NCI-H526 treated with DMSO at 0.1 percent for 48 hours (cell line): ENCODE measurements around the gene DUSP10.

Source experiments
- DNase-seq: peaks from one replicate; lab custom pipeline; 2025; lab: John Stamatoyannopoulos, UW

The DUSP10 gene

GRCh38 chr1:221732052-221732451, 9.8 kb downstream of the DUSP10 start:
- no peak for DNase-seq

- no peak for DNase-seq
Observed at GRCh38 chr1:221729771-221730330, 12.0 kb downstream of the DUSP10 start.

DNA sequence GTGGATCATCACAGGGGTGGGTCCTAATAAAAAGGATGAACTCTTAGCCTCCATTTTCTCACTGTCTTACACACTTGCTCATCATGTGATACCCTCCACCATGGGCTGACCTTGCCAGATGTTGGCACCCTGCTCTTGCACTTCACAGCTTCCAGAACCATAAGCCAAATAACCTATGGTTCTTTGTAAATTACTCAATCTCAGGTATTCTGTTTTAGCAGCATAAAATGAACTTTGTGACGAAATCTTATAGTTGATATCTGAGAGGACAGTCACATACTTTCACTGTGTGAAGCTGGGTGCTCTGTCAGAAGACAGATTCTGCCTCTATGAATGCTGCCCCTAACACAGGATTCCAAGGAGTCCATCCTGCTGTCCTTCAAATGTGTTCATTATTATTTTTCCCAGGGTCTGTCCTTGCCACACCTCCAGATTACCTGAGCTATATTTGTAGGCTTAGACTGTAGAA, 13.8 kb downstream of the DUSP10 start:
- DNase-seq: no peak

DNA sequence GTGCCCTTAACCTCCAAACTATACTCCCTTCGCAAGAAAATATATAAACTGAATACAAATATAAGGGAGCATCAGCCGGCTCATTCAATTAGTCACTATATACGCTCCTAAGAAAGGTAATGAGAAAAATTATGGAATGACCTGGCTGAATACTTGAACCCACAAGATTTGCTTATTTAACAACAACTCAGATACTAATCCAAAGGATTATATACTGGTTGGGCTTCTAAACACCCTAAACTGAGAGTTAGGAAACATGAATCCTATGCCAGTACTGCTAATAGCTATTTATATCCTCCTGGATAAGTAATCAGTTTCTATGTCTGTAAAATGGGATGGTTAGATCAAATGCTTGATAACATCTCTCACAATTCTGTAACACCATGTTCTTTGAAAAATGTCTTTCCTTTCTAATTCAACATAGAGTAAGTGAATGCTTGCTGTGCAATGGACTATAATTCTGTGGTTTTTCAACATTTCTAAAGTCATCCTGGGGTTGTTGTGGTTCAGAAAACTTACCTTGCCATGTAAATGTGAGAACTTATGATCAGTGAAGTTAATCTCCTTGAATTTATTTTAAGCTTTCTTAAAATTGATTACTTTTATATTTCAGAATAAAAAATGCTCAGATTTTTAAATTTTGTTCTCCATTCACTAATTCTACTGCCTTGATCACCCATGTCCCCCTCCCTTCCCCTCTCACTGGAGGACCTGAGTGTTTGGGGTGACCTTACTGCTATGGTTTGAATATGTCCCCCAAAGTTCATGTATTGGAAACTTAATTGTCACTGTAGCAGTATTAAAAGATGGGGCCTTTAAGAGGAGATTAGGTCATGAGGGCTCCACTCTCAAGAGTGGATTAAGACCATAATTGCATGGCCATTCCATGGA, 14.5 kb downstream of the DUSP10 start:
- DNase-seq: no peak

DNA sequence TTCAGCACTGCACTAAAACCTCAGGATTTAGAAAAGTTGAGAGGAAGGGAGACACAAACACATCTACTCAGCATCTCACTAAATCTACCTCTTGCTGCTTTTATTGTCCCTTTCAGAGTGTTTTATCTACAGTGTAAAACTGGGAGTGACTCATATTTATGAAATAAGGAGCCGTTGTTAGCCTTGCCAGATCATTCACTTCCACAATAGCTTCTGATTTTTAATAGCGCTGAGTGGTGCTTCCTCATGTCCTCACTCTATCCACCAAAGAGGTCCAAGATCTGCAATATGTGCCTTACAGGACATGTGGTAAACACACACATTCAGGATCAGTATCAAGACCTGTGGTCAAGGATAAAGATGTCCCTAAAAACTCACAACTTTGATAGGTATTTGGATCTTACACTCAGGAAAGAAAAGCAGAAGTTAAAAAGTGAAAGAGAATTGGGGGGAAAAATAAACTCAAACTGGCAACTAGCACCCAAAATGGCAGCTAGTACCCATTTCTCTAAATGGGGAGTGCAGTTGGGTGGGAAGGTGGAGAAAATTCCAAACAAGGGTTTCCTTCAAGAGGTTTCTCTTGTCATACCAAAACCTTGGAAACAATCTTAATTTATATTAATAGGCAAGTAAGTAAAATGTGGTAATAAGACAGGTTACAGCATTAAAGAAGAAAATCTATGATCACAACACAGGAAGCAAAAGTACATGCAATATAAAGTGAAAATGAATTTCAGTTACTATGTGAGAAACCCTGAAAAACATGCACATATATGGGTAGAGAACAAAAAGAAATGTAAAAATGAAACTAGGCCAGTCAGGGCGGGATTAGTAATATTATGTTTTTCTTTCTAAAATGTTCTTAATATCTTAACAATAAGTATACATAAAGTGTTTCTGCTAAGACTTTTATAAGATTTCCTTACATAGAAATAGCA, 15.9 kb downstream of the DUSP10 start:
- no peak for DNase-seq

DNA sequence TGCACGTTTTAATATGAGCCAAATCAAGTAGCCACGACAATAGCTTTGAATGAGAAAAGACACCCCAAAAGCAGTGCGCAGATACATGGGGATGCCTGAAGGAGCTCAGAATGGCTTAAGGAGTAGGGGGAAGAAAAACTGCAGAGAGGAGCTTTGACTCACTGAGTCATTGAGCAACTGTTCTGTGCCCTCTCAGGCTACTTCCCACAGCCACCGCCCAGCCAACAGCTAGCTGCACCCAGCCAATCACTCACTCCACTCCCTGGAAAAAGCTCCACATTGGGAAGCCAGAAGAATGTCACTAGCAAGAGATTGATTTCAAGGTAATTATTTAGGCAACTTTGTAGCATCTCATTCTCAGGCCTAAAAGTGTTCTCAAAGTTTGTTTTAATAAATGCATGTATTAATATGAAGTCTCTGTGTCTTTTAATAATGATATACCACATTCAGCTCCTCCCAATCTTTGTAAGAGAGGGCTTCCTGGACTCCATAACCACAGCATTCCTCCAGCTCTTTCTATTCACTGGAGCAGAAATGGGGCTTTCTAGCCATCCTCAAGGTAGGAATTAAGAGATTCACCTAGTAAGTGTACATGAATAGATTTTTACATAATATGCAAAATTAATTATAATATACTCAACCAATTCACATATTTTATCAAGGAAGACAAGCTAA, 16.8 kb downstream of the DUSP10 start:
- DNase-seq: no peak

DNA sequence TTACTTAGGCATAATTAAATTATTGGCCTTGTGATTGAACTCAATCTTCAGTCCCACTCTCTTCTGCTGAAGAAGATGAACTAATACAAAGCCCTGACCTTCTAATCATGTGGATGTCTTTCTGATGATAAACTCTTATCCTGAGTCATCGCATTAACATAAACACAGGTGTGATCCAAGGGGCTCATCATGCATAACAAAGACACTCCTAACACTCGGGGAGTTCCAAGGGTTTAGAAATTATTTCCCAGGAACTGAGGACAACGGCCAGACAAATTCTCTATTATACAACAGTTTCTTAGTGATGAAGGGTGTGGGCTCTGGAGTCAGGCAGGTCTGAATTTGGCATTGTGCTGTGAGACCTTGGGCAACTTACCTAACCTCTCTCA, 18.0 kb downstream of the DUSP10 start:
- DNase-seq: no peak

DNA sequence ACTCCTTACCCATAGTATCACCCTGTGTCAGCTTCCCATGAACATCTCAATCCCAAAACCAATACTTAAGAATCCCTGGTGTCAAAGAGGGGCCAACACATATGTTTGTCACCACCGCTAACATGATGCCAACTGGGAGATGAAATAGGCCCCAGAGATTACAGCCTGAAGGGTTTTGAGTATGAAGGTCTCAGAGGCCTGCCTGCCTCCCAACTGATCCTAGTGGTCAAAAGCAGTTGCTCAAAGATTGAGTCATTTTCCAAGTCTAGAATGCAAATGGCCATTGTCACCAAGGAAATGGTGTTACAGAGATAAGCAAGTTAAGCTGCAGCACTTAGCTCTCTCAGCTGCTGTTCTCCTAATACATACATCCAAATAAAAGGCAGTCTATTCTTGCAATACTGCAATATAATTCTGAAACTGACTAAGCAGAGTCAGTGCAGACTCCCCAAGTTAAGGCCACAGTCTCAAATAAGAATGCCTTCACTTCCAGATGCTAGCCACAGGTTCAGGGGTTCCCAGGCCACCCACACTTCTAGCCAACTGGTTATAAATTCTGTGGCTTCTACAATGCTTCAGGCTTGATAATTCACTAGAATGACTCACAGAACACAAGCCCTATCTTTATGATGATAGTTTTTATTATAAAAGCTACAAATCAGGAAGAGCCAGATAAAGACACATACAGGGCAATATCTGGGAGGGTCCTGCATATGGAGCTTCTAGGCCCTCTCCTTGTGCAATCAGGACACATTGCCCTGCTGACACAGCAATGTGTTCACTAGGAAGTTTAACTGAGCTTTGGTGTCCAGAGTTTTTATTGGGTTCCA, 18.7 kb downstream of the DUSP10 start:
- no peak for DNase-seq

- DNase-seq: no peak
Observed at GRCh38 chr1:221722254-221723017, 19.5 kb downstream of the DUSP10 start.

DNA sequence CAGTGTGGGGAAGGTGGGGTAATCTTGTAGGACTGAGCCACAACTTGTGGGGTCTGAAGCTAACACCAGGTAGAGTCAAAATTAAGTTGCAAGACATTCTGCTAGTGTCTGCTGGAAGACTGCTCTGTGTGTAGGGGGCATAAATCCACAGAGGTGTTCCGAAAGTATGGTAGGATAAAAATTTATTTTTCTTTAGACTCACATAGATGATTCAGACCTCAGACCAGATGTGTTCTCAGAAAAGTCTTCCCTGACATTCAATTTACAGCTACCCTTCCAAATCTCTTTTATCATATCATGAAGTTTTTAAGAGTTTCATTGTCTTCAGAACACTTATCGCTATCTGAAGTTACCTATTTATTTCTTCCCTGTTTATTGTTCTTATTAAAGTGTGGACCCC, 21.3 kb downstream of the DUSP10 start:
- DNase-seq: no peak

- DNase-seq: no peak
Observed at GRCh38 chr1:221719987-221720386, 21.9 kb downstream of the DUSP10 start.

GRCh38 chr1:221719278-221719597, 22.7 kb downstream of the DUSP10 start:
- DNase-seq: no peak

DNA sequence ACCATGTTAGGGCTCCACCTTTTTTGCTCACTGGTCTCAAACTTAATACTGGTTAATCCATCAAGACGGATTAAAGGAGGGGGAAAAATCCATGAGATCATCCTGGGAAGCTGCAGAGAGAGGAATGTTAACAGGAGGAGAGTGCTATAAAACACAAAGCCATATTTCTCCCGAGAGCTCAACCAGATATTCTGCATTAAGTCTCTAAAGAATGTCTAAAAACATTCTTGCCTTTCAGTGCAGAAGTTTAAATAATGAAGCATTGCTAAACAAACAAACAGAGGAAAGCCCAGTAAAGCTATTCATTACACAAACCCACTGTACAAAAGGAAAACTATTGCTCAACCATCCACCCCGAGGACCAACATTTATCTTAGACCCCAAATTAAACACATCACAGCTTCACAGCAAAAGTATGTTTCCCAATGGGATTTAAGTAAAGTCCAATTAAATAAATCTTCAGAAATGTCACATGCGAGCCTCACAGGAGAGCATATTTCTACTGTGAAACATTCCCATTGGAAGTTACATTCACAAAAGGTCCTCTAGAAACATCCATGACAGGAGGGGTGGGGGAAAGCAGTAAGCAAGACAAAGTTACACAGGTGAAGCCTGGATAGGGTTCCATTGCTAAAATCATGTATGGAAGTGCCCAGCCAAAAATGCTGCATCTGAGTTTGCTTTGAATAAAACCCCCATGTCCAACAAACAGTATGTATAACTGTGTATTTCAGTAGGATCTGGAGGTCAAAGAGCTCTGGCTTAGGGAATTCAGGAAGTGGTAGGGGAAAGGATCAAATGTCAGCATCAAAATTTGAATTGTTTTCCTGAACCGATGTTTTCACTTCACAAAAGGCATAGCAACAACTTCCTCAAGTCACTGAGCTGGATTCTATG, 23.3 kb downstream of the DUSP10 start:
- no peak for DNase-seq

- DNase-seq: no peak
Observed at GRCh38 chr1:221717485-221717853, 24.4 kb downstream of the DUSP10 start.

GRCh38 chr1:221716713-221717484, 25.0 kb downstream of the DUSP10 start:
- DNase-seq: no peak

DNA sequence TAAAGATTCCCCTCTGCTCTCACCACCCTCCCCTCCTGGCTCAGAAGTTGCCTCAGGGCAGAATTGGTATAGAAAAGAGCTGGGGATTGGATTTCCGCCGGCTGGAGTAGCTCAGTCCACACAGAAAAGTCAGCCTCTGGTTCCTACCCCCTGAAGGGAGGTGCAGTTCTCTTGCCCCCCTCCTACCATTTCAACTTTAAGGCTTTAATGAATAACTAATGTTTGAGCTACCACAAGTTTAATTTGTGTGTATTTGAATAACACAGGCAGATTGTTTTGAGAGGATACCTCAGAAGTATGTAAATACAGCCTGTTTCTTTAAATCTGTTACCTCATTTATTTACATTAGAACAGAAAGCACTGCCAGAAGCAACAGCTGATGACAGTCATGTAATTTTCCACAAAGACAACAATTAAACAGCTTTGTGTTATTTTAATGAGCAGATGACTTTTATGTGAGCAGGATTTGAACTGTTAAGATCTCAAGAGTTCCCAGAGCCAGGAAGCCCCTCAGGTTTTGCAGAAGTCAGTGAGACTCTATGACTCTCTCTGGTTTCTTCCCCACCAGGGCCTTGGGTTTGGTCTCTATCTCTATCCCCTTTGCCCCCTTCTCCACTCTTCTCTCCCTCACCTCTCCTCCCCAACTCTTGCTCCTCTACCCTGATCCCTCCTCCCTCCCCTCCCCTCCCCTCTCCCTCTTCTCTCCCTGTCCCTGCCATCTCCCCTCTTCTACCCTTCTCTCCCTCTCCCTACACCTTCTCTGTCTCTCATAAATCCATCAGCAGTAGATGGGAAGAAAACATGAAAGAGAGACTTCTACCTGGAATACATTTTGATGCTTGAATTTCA, 26.3 kb downstream of the DUSP10 start:
- peak; percentile 53 for DNase-seq
